ENCODE data around the gene ITGB1BP1. TPM values are rescaled to one million over a fixed set of nuclear protein-coding genes. Genes with fewer than 3 reads are reported as not detected.

ITGB1BP1 gene
- total RNA-seq, 2 donors from 2014 or later, result 26.9 to 36.8 TPM

- no peak overlapping the region for H3K4me3 ChIP-seq
- H3K36me3 ChIP-seq, result no peaks in the 10 kb centered on the region
- no peak overlapping the region for H3K27ac ChIP-seq
- 91% methylated on average over 1 of the region's 1 CpG for WGBS
- no peaks in the 10 kb centered on the region for H3K27me3 ChIP-seq (replicated peaks; ENCODE audit: insufficient read depth)
- DNase-seq (ENCODE audit: low spot score), result no peak
- TF ChIP-seq POLR2AphosphoS5 (IDR thresholded peaks at IDR 0.05) (no peak), POLR2A (IDR thresholded peaks at IDR 0.05) (no peak), CTCF (IDR thresholded peaks at IDR 0.05) (no peak)
- intact Hi-C loops (cut with DNase I), result no loop called here
- H3K4me1 ChIP-seq (replicated peaks), result no peaks in the 10 kb centered on the region
- no peaks in the 10 kb centered on the region for H3K9me3 ChIP-seq
These were observed 16.9 kb upstream of the ITGB1BP1 start for GRCh38 chr2:9440058-9440727.

- H3K4me1 ChIP-seq (replicated peaks), result no peaks in the 10 kb centered on the region
- peaks cover 0 to 3% of the 10 kb centered on the region in 2 donors for H3K36me3 ChIP-seq
- DNase-seq (ENCODE audit: low spot score), result no peak
- no peaks in the 10 kb centered on the region for H3K27me3 ChIP-seq (replicated peaks; ENCODE audit: insufficient read depth)
- no peaks in the 10 kb centered on the region for H3K9me3 ChIP-seq
- WGBS, result 100% methylated on average over 1 of the region's 1 CpG
- H3K4me3 ChIP-seq, result no peak overlapping the region
- TF ChIP-seq CTCF (IDR thresholded peaks at IDR 0.05), result no peak
- TF ChIP-seq POLR2AphosphoS5 (IDR thresholded peaks at IDR 0.05), result no peak
- no peak for TF ChIP-seq POLR2A (IDR thresholded peaks at IDR 0.05)
- no peak overlapping the region for H3K27ac ChIP-seq
- intact Hi-C loops (cut with DNase I), result no loop called here
These were observed 16.2 kb upstream of the ITGB1BP1 start for GRCh38 chr2:9439536-9439935.

- 68% methylated on average over 2 of the region's 2 CpGs for WGBS
These were observed 11.2 kb upstream of the ITGB1BP1 start for GRCh38 chr2:9434489-9434888.

GRCh38 chr2:9430316-9431293 lies 7.3 kb upstream of the ITGB1BP1 start:
- no peak overlapping the region for H3K4me3 ChIP-seq
- intact Hi-C loops (cut with DNase I), result no loop called here
- H3K27ac ChIP-seq, result no peak overlapping the region
- no peaks in the 10 kb centered on the region for H3K27me3 ChIP-seq (replicated peaks; ENCODE audit: insufficient read depth)
- peaks cover 0 to 7% of the 10 kb centered on the region in 2 donors for H3K36me3 ChIP-seq
- TF ChIP-seq POLR2A (IDR thresholded peaks at IDR 0.05) (no peak), POLR2AphosphoS5 (IDR thresholded peaks at IDR 0.05) (no peak), CTCF (IDR thresholded peaks at IDR 0.05) (no peak)
- no peaks in the 10 kb centered on the region for H3K4me1 ChIP-seq (replicated peaks)
- no peak for DNase-seq (ENCODE audit: low spot score)
- H3K9me3 ChIP-seq, result no peaks in the 10 kb centered on the region
- 61% methylated on average over 2 of the region's 2 CpGs for WGBS

More at GRCh38 chr2:9434489-9434888, 11.2 kb upstream of the ITGB1BP1 start:
- TF ChIP-seq POLR2A (IDR thresholded peaks at IDR 0.05), result no peak
- no peak for TF ChIP-seq CTCF (IDR thresholded peaks at IDR 0.05)
- no peak for TF ChIP-seq POLR2AphosphoS5 (IDR thresholded peaks at IDR 0.05)
- Histone ChIP-seq H3K36me3 (peaks cover 0 to 7% of the 10 kb centered on the region in 2 donors), H3K27ac (no peak overlapping the region), H3K9me3 (no peaks in the 10 kb centered on the region), H3K4me1 (replicated peaks) (no peaks in the 10 kb centered on the region), H3K27me3 (replicated peaks; ENCODE audit: insufficient read depth) (no peaks in the 10 kb centered on the region), H3K4me3 (no peak overlapping the region)
- intact Hi-C loops (cut with DNase I), result no loop called here
- no peak for DNase-seq (ENCODE audit: low spot score)

Measured in prostate gland (tissue), 2 donors.